ENCODE measurements around the gene ERGIC3. TPM values are rescaled to one million over a fixed set of nuclear protein-coding genes. Genes with fewer than 3 reads are reported as not detected.
A peak's percentile ranks its signal among the peaks of the same experiment; 100 is the strongest.

Gene ERGIC3
- total RNA-seq, 4 donors from 2014 or later, result 125 to 184 (median 133) TPM

- DNase-seq (ENCODE audit: extremely low spot score), result no peak
Observed at GRCh38 chr20:35523298-35523888, 18.5 kb upstream of the ERGIC3 start.

GRCh38 chr20:35525639-35526038, 16.2 kb upstream of the ERGIC3 start:
- Histone ChIP-seq H3K4me1 (no peaks in the 10 kb centered on the region), H3K27me3 (no peaks in the 10 kb centered on the region), H3K9me3 (no peaks in the 10 kb centered on the region), H3K36me3 (no peaks in the 10 kb centered on the region), H3K27ac (replicated peaks in 1 of 4) (no peak overlapping the region), H3K4me3 (no peak overlapping the region)
- TF ChIP-seq EP300 (IDR thresholded peaks at IDR 0.05) (no peak), CTCF (IDR thresholded peaks at IDR 0.05) (no peak), POLR2A (IDR thresholded peaks at IDR 0.05; ENCODE audit: low read depth) (no peak), POLR2AphosphoS5 (IDR thresholded peaks at IDR 0.05) (no peak)
- no peak for DNase-seq (ENCODE audit: extremely low spot score)
- WGBS, result 83% methylated on average over 1 of the region's 1 CpG
- intact Hi-C loops (cut with DNase I), result no loop called here

More at GRCh38 chr20:35523298-35523888, 18.5 kb upstream of the ERGIC3 start:
- 78% methylated on average over 4 of the region's 6 CpGs for WGBS
- Histone ChIP-seq H3K9me3 (no peaks in the 10 kb centered on the region), H3K4me1 (no peaks in the 10 kb centered on the region), H3K27ac (replicated peaks in 1 of 4) (no peak overlapping the region), H3K36me3 (no peaks in the 10 kb centered on the region), H3K27me3 (no peaks in the 10 kb centered on the region), H3K4me3 (no peak overlapping the region)
- intact Hi-C loops (cut with DNase I), result no loop called here
- TF ChIP-seq CTCF (IDR thresholded peaks at IDR 0.05) (peak in 1 of 3 experiments; percentile 44), EP300 (IDR thresholded peaks at IDR 0.05) (no peak)

- H3K27ac ChIP-seq (replicated peaks in 1 of 4), result no peak overlapping the region
- H3K4me3 ChIP-seq, result no peak overlapping the region
- H3K27me3 ChIP-seq, result no peaks in the 10 kb centered on the region
- H3K9me3 ChIP-seq, result no peaks in the 10 kb centered on the region
- DNase-seq (ENCODE audit: extremely low spot score), result no peak
- TF ChIP-seq CTCF (IDR thresholded peaks at IDR 0.05) (no peak), POLR2AphosphoS5 (IDR thresholded peaks at IDR 0.05) (no peak), POLR2A (IDR thresholded peaks at IDR 0.05; ENCODE audit: low read depth) (no peak), EP300 (IDR thresholded peaks at IDR 0.05) (no peak)
- H3K4me1 ChIP-seq, result no peaks in the 10 kb centered on the region
- WGBS, result 87% methylated on average over 12 of the region's 12 CpGs
- no peaks in the 10 kb centered on the region for H3K36me3 ChIP-seq
- intact Hi-C loops (cut with DNase I), result no loop called here
Observed at GRCh38 chr20:35527122-35527769, 14.6 kb upstream of the ERGIC3 start.

GRCh38 chr20:35529552-35529951, 12.3 kb upstream of the ERGIC3 start, which contains the start of gene C20orf173:
TSS of gene C20orf173 (minus strand) at chr20:35529652. CDS start at chr20:35529373, 279 bp downstream.
- Histone ChIP-seq H3K27me3 (no peaks in the 10 kb centered on the region), H3K4me3 (no peak within 1 kb of the TSS), H3K36me3 (no peaks in the 10 kb centered on the region), H3K9me3 (no peaks in the 10 kb centered on the region), H3K4me1 (no peaks in the 10 kb centered on the region), H3K27ac (replicated peaks in 1 of 4) (no peak within 1 kb of the TSS)
- TF ChIP-seq EP300 (IDR thresholded peaks at IDR 0.05) (no peak), POLR2A (IDR thresholded peaks at IDR 0.05; ENCODE audit: low read depth) (no peak), POLR2AphosphoS5 (IDR thresholded peaks at IDR 0.05) (no peak), CTCF (IDR thresholded peaks at IDR 0.05) (no peak)
- intact Hi-C loops (cut with DNase I), result no loop called here
- WGBS, result 94% methylated on average over 2 of the region's 2 CpGs
- DNase-seq (ENCODE audit: extremely low spot score), result no peak
